Measurements from ENCODE around the gene OR9Q1. TPM values are rescaled to one million over a fixed set of nuclear protein-coding genes. Genes with fewer than 3 reads are reported as not detected.

OR9Q1 gene
- total and polyA plus RNA-seq, 2 of the 8 experiments (the other 6 are each of a cell fraction or from before 2014, with no cell fraction given), result not detected

- no peak for TF ChIP-seq E2F6 (IDR thresholded peaks at IDR 0.05)
- TF ChIP-seq SAP30 (IDR thresholded peaks at IDR 0.05; ENCODE audit: insufficient read depth, insufficient replicate concordance, low read length), result no peak
- TF ChIP-seq ATF3 (IDR thresholded peaks at IDR 0.05; ENCODE audit: insufficient read depth, low read depth, low read length), result no peak
- TF ChIP-seq SRF (IDR thresholded peaks at IDR 0.05; ENCODE audit: low read depth, low read length), result no peak
- TF ChIP-seq CREB1 (IDR thresholded peaks at IDR 0.05), result no peak
- TF ChIP-seq CTCF (IDR thresholded peaks at IDR 0.05; ENCODE audit: control extremely low read depth in 1 of 3, insufficient read depth in 1 of 3, low read depth in 1 of 3, low read length in 3 of 3), result no peak
- TF ChIP-seq POLR2AphosphoS5 (IDR thresholded peaks at IDR 0.05; ENCODE audit: low read depth, low read length), result no peak
These were observed 11.9 kb upstream of the OR9Q1 start (continued) for GRCh38 chr11:58011771-58012170.
